ENCODE results near the gene ZNF70.
A peak's percentile ranks its signal among the peaks of the same experiment; 100 is the strongest.

The ZNF70 gene

DNA sequence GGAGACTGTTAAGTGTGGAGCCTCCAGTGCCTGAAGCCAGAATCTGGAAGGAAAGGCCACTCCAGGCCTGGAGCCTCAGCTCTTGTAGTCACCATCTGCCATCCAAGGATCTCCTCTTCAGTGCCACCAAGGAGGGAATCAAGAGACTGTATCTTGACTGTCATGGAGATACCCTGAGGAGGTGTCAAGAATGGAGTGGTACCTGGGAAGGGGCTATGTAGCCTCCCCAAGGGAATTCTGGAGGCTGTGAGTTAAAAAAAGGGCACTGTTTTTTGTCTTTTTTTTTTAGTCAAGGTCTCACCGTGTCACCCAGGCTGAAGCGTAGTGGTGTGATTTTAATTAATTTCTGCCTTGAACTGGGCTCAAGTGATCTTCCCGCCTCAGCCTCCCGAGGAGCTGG lies 8.7 kb upstream of the ZNF70 start:
- TF ChIP-seq EZH2 (IDR thresholded peaks at IDR 0.05; ENCODE audit: borderline replicate concordance, low read length), result no peak
- TF ChIP-seq, protein P1, sequence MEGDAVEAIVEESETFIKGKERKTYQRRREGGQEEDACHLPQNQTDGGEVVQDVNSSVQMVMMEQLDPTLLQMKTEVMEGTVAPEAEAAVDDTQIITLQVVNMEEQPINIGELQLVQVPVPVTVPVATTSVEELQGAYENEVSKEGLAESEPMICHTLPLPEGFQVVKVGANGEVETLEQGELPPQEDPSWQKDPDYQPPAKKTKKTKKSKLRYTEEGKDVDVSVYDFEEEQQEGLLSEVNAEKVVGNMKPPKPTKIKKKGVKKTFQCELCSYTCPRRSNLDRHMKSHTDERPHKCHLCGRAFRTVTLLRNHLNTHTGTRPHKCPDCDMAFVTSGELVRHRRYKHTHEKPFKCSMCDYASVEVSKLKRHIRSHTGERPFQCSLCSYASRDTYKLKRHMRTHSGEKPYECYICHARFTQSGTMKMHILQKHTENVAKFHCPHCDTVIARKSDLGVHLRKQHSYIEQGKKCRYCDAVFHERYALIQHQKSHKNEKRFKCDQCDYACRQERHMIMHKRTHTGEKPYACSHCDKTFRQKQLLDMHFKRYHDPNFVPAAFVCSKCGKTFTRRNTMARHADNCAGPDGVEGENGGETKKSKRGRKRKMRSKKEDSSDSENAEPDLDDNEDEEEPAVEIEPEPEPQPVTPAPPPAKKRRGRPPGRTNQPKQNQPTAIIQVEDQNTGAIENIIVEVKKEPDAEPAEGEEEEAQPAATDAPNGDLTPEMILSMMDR (IDR thresholded peaks at IDR 0.05; ENCODE audit: low read length), result no peak
- H3K4me1 ChIP-seq (ENCODE audit: insufficient read depth, low read length, severe bottlenecking), result peaks cover 42% of the 10 kb centered on the region
- no peak overlapping the region for H3K4me2 ChIP-seq (ENCODE audit: low read length)

DNA sequence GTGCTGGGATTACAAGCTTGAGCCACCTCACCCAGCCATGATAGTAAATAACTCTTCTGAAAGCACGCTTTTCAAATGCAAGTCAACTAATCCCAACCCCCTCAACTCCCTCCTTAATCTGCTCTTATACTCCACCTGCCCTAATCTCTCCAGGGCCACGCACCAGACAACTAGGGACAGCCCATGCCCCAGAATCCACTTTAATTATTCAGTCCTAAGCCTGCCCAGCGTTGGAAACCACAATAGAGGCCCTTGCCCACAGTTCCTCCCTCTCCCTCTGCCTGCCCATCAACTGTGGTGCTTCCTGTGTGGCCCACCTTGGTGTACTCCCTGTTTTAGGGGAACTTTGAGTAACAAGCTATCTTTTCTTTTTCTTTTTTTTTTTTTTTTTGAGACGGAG lies 6.0 kb upstream of the ZNF70 start:
- Histone ChIP-seq H4K20me1 (ENCODE audit: insufficient read depth, low read length) (no peaks in the 10 kb centered on the region), H3K4me3 (ENCODE audit: low read depth, low read length, poor library complexity, severe bottlenecking) (no peak overlapping the region), H3K27me3 (ENCODE audit: insufficient read depth, low read length) (no peaks in the 10 kb centered on the region), H3F3A (ENCODE audit: insufficient read depth, low read length) (peaks cover 7% of the 10 kb centered on the region), H3K79me2 (ENCODE audit: insufficient read depth, low read length) (no peaks in the 10 kb centered on the region), H3K4me1 (ENCODE audit: insufficient read depth, low read length, severe bottlenecking) (peaks cover 49% of the 10 kb centered on the region), H3K27ac (ENCODE audit: low read depth, low read length, poor library complexity, severe bottlenecking) (peak overlapping the region; percentile 44), H3K36me3 (ENCODE audit: insufficient read depth, low read length) (no peaks in the 10 kb centered on the region), H3K9me3 (ENCODE audit: low read length) (no peaks in the 10 kb centered on the region), H3K9me2 (ENCODE audit: low read depth, low read length) (no peaks in the 10 kb centered on the region), H2AFZ (ENCODE audit: low read length) (no peak overlapping the region), H3K9ac (ENCODE audit: low read length) (no peak overlapping the region), H3K4me2 (ENCODE audit: low read length) (no peak overlapping the region)
- TF ChIP-seq, protein P1 (IDR thresholded peaks at IDR 0.05; ENCODE audit: low read length), result no peak
- no peak for TF ChIP-seq EZH2 (IDR thresholded peaks at IDR 0.05; ENCODE audit: borderline replicate concordance, low read length)

More for the DNA sequence above, 8.7 kb upstream of the ZNF70 start:
- H3K36me3 ChIP-seq (ENCODE audit: insufficient read depth, low read length), result peaks cover 19% of the 10 kb centered on the region
- H3K27me3 ChIP-seq (ENCODE audit: insufficient read depth, low read length), result no peaks in the 10 kb centered on the region
- no peak overlapping the region for H3K4me3 ChIP-seq (ENCODE audit: low read depth, low read length, poor library complexity, severe bottlenecking)
- no peaks in the 10 kb centered on the region for H3K9me3 ChIP-seq (ENCODE audit: low read length)
- H2AFZ ChIP-seq (ENCODE audit: low read length), result no peak overlapping the region
- H4K20me1 ChIP-seq (ENCODE audit: insufficient read depth, low read length), result no peaks in the 10 kb centered on the region
- H3K9me2 ChIP-seq (ENCODE audit: low read depth, low read length), result no peaks in the 10 kb centered on the region
- H3K9ac ChIP-seq (ENCODE audit: low read length), result no peak overlapping the region
- H3K79me2 ChIP-seq (ENCODE audit: insufficient read depth, low read length), result no peaks in the 10 kb centered on the region
- H3F3A ChIP-seq (ENCODE audit: insufficient read depth, low read length), result peaks cover 7% of the 10 kb centered on the region
- no peak overlapping the region for H3K27ac ChIP-seq (ENCODE audit: low read depth, low read length, poor library complexity, severe bottlenecking)

DNA sequence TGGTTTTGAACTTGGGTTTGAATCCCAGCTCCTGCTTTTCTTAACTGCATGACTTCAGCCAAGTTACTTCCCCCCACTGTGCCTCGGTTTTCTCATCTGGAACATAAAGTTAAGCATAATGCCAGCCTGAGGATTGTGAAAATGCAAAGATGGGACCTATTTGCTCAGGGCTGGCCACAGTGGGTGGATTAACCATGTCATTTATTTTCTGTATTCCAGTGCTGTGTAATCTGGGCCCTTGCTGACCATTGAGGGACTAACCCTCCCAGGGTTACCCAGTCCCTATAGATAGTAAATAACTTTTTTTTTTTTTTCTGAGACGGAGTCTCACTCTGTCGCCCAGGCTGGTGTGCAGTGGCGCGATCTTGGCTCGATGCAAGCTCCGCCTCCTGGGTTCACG lies 4.8 kb upstream of the ZNF70 start:
- no peaks in the 10 kb centered on the region for H3K27me3 ChIP-seq (ENCODE audit: insufficient read depth, low read length)
- TF ChIP-seq EZH2 (IDR thresholded peaks at IDR 0.05; ENCODE audit: borderline replicate concordance, low read length), result no peak
- H3K4me2 ChIP-seq (ENCODE audit: low read length), result peak overlapping the region; percentile 0; the same call in 1 of the 2 replicates
- peaks cover 55% of the 10 kb centered on the region for H3K4me1 ChIP-seq (ENCODE audit: insufficient read depth, low read length, severe bottlenecking)
- no peaks in the 10 kb centered on the region for H3K9me3 ChIP-seq (ENCODE audit: low read length)
- H3K27ac ChIP-seq (ENCODE audit: low read depth, low read length, poor library complexity, severe bottlenecking), result peak overlapping the region; percentile 94
- no peaks in the 10 kb centered on the region for H4K20me1 ChIP-seq (ENCODE audit: insufficient read depth, low read length)
- H3K9ac ChIP-seq (ENCODE audit: low read length), result no peak overlapping the region; the same call in 1 of the 2 replicates
- H3K79me2 ChIP-seq (ENCODE audit: insufficient read depth, low read length), result no peaks in the 10 kb centered on the region
- no peaks in the 10 kb centered on the region for H3K36me3 ChIP-seq (ENCODE audit: insufficient read depth, low read length)
- H3F3A ChIP-seq (ENCODE audit: insufficient read depth, low read length), result peaks cover 7% of the 10 kb centered on the region
- H3K9me2 ChIP-seq (ENCODE audit: low read depth, low read length), result no peaks in the 10 kb centered on the region
- H2AFZ ChIP-seq (ENCODE audit: low read length), result no peak overlapping the region
- no peak overlapping the region for H3K4me3 ChIP-seq (ENCODE audit: low read depth, low read length, poor library complexity, severe bottlenecking)

DNA sequence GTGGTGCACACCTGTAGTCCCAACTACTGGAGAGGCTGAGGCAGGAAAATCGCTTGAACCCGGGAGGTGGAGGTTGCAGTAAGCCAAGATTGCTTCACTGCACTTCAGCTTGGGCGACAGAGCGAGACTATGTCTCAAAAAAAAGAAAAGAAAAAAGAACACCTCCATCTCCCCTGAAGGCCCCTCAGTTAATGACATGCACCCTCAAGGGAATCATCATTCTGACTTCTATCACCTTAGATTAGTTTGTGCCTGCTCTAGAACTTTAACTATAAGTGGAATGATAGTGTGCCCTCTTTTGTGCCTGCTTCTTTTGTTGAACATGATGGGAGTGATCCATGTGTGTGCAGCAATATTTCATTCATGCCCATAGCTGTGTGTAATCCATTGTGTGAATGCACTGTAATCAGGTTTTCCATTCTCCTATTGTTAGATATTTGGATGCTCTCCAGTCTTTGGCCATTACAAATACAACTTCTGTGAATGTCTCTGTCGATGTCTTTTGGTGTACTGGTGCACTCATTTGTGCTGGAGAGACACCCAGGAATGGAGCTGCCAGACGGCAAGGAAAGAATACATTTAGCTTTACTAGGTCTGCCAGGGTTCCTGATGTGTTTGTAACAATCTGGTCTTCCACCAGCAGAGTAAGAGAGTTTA lies 4.2 kb upstream of the ZNF70 start:
- H3K4me1 ChIP-seq (ENCODE audit: insufficient read depth, low read length, severe bottlenecking), result peaks cover 61% of the 10 kb centered on the region
- no peaks in the 10 kb centered on the region for H3K9me2 ChIP-seq (ENCODE audit: low read depth, low read length)
- H3F3A ChIP-seq (ENCODE audit: insufficient read depth, low read length), result peaks cover 7% of the 10 kb centered on the region
- no peaks in the 10 kb centered on the region for H3K36me3 ChIP-seq (ENCODE audit: insufficient read depth, low read length)
- no peak overlapping the region; the same call in 1 of the 2 replicates for H3K9ac ChIP-seq (ENCODE audit: low read length)
- no peak overlapping the region for H2AFZ ChIP-seq (ENCODE audit: low read length)
- H3K27ac ChIP-seq (ENCODE audit: low read depth, low read length, poor library complexity, severe bottlenecking), result peak overlapping the region; percentile 94
- H3K9me3 ChIP-seq (ENCODE audit: low read length), result no peaks in the 10 kb centered on the region
- no peaks in the 10 kb centered on the region for H3K79me2 ChIP-seq (ENCODE audit: insufficient read depth, low read length)
- H3K4me3 ChIP-seq (ENCODE audit: low read depth, low read length, poor library complexity, severe bottlenecking), result no peak overlapping the region
- no peak for TF ChIP-seq EZH2 (IDR thresholded peaks at IDR 0.05; ENCODE audit: borderline replicate concordance, low read length)
- TF ChIP-seq, protein P1 (IDR thresholded peaks at IDR 0.05; ENCODE audit: low read length), result no peak
- H4K20me1 ChIP-seq (ENCODE audit: insufficient read depth, low read length), result no peaks in the 10 kb centered on the region
- no peaks in the 10 kb centered on the region for H3K27me3 ChIP-seq (ENCODE audit: insufficient read depth, low read length)
- peak overlapping the region; percentile 98; the same call in 1 of the 2 replicates for H3K4me2 ChIP-seq (ENCODE audit: low read length)
